ENCODE measurements around the gene GANC.

DNA sequence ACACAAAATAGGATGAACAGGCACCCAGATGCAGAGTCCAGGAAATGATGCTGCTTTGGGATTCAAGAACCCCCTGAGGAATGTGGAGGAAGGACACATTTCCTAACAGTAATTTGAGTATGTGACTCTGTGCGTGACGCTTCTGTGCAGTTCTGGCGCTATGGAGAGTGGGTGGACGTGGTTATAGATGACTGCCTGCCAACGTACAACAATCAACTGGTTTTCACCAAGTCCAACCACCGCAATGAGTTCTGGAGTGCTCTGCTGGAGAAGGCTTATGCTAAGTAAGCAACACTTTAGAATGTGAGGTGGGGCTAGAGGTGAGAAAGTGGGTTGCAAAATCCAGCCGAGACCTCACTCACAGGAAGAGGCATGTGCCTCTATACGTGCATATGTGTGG is 114.6 kb downstream of the GANC start:
- TF ChIP-seq CTCF (IDR thresholded peaks at IDR 0.05; ENCODE audit: low read length) (no peak), EZH2phosphoT487 (IDR thresholded peaks at IDR 0.05; ENCODE audit: low read length) (no peak)

Data from MM.1S (cell line).